ENCODE data around the gene STMP1.

The STMP1 gene

GRCh38 chr7:135704074-135704473, 41.8 kb downstream of the STMP1 start:
- DNase-seq, result no peak

- no peak for DNase-seq
Measured at GRCh38 chr7:135704698-135705097, 42.4 kb downstream of the STMP1 start.

DNA sequence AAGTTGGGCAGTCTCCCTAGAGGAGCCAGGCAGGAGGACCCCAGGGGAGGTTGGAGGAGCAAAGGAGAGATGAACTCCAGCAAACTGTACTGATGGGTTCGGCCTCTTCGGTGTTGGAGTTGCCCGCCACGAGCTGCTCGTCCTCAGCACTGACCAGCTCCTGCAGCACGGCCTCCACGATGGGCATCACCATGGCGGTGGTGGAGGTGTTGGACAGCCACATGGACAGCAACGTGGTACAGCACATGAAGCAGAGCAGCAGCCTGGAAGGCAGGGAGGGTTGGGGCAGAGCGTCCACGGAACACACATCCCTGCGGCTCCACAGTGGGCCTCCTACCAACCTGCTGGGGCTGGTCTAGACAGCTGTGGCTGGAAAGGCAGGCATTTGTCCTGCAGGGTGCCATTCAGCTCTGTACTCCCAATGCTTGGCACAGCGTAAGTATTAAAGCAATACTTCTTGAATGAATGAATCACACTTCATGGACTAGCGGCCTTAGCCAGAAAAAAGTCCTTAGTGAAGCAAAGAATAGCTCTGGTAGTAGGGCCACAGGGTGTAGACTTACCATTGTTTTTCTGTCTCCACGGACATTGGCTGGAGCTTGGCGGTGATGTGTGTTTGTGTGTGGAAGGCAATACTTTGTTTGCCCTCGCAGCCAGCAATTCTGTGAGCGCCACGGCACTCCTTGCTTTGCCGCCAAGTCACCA, 43.9 kb downstream of the STMP1 start:
- DNase-seq, result no peak

DNA sequence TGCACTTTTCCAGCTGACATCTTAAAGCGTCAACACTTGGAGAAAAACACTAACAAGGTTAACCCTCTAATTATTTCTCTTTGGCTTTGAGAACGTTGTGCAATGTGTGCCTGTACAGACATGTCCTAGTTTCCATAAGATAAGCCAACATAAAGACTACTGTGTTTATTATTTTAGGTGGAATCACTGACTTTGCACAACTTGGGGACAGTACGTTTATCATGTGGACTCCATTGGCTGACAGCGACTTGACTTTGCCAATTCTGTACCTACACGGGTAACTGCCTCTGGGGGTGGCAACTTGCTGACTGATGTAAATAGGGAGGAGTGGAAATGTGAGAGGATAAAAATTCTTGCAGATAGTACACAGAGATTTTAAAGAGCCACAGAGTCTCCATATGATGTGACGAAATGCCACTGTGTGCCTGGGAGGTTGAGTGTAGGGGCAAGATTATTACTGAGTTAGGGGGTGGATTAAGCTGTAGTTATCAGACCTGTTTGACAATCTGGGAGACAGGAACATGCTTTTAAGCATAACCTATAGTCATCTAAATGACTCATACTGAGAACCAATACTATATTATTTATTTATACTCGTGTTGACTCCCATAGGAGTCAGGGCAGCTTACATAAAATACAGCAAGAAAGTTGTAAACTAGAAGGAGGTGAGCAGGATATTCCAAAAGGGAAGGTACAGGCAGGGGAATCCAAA, 44.7 kb downstream of the STMP1 start:
- no peak for DNase-seq

- DNase-seq, result no peak
Measured at GRCh38 chr7:135707570-135707966, 45.3 kb downstream of the STMP1 start.

- no peak for DNase-seq
Measured at GRCh38 chr7:135708041-135708440, 45.7 kb downstream of the STMP1 start.

GRCh38 chr7:135709508-135709907, 47.2 kb downstream of the STMP1 start:
- DNase-seq, result no peak

GRCh38 chr7:135710417-135711138, 48.3 kb downstream of the STMP1 start:
- peak; percentile 20 to 27 for DNase-seq

DNA sequence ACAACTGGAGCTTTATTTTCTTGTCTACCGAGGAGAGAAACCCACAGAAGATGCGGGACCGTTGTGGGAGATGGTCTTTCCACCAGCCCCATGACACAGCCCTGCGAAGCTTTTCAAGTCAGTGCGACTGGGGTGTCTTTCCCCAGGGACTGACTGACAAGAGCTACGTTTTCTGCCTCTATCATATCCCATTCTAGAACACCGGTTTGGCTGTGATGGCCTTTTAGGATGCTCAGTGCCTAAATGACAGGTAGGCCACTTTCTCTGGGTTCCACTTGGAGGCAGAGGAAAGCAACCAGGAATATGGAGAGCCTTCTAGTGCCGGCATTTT, 48.8 kb downstream of the STMP1 start:
- no peak for DNase-seq

- no peak for DNase-seq
Measured at GRCh38 chr7:135712182-135712782, 50.0 kb downstream of the STMP1 start.

DNA sequence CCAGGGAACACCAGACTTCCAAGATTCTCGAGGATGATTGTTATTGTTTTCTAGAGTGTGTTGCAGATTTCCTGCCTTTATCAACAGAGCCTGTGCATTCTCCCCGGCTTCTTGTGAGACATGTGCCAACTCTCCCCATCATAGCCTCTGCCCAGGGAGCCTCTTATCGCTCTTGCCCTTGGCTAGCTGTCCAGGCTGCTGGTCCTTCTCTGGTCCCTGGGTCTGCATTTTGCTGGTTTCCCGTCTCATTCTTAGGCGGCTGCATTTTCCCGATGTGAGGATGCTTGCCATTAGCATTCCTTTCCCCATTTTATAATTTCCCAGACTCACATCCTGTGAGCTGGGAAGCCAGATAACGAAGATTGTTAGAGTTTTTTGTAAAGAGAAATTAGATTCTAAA, 50.5 kb downstream of the STMP1 start:
- DNase-seq, result no peak

DNA sequence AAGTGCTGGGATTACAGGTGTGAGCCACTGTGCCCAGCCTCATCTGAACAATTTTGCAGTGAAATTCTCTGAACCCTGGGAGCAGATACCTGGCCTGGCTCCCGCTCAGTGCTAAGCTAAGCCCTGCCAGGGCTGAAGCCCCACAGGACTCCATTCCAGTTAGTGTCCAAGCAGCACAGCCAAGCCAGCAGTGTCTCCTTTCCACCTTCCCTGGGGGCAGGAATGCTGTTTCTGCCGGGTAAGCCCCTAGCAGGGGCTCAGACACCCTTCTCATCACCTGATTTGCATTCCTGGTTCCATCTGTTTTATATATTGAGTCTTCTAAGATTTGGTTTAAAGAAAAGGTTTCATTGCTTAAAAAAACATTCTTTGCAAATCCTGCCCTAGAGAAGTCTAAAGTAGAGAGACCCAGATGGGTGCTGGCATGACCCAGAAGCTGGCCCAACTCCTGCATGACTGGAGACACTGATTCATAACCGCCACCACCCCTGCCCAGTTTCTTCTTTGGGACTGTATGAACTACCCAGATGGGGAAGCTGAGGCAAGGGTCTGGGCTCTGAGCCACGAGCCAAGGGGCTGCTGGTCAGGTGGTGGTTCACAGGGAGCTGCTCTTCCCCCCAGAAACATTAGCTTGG, 51.6 kb downstream of the STMP1 start:
- no peak for DNase-seq

GRCh38 chr7:135714534-135715009, 52.3 kb downstream of the STMP1 start:
- no peak for DNase-seq

DNA sequence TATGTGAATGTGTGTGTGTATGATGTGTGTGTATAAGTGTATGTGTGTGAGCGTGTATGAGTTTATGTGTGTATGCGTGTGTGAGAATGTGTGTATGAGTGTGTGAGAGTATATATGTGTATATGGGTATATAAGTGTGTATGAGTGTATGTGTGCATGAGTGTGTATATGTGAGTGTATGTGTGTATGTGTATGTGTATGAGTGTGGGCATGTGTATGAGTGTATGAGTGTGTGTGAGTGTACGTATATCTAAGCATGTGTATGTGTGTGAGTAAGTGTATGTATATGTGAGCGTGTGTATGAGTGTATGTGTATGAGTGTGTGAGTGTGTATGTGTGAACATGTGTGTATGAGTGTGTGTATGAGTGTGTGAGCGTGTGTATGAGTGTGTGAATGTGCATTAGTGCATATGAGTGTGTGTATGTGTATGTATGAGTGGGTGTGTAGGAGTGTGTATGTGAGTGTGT, 52.8 kb downstream of the STMP1 start:
- DNase-seq, result no peak

DNA sequence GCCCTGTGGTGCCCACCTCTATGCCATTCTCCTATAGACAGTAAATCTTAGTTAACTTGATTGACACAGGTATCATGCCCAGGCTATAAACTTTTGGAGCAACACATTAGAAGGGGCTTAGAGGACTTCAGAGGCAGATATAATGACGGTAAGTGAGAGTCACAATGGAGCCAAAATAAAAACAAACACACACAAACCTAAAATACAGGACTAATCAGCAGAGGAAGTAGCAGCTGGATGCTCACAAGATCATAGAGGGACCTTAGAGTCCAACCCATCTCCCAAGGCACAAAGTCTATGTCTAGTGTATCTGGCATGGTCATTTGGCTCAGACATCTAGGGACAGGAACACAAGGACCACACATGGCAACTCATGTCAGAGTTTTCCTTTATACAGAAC, 53.4 kb downstream of the STMP1 start:
- no peak for DNase-seq

- no peak for DNase-seq
Measured at GRCh38 chr7:135716677-135717238, 54.4 kb downstream of the STMP1 start.

DNA sequence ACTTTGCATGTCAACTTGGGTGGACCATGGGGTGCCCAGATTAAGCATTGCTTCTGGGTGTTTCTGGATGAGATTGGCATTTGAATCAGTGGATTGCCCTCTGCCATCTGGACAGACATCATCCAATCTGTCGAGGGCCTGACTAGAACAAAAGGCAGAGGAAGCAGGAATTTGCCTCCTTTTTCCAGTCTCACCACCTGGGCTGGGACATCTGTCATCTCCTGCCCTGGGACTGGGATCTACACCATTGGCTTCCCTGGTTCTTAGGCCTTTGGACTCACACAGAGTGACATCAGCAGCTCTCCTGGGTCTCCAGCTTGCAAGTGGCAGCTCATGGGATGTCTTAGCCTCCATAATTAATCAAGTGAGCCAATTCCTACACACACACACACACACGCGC, 55.4 kb downstream of the STMP1 start:
- DNase-seq, result no peak

DNA sequence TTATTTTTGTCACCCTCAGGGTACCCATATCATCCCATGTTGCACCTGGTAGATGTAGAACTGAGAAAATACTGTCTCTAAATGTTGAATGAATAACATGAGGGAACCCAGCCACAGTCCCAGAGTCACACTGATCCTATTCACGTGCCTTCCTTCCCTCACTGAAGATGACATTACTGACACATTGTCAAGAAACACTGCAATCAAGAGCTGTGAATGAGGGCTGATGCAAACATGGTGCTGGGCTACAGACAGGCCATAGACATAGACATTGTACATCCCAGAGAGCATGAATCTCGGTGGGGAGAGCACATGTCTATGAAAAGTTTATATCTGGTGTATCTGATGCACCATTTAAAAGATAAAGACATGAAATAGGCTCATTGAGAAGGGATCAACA, 55.9 kb downstream of the STMP1 start:
- DNase-seq, result no peak

DNA sequence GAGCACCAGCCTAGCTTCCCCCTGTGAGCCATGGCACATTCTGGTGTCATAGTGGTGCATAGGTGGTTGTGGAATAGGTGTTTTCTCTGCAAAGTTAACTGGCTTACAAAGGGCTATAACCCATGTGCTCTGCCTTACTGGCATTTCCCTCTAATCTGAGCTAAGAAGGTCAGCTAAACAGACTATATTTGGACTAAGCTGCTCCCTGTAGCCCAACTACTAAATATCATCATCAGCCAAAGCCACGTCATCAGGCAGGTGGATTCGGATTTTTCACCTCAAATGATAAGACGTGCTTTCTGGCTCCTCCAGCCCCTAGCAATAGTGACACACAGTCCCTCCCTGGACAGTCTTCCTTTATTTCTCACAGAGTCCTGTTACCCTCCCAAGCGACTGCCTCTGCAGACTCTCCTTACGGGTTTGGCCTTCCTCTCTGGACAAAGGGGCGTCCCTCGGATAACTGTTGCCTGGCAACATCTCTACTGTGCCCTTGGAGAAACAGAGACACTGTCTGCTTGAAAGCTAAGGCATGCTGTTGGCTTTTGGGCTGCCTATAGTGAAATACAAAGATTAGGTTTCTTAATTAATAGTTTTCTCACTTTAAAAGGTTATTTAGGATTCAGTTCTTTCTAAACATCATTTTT, 56.6 kb downstream of the STMP1 start:
- no peak for DNase-seq

DNA sequence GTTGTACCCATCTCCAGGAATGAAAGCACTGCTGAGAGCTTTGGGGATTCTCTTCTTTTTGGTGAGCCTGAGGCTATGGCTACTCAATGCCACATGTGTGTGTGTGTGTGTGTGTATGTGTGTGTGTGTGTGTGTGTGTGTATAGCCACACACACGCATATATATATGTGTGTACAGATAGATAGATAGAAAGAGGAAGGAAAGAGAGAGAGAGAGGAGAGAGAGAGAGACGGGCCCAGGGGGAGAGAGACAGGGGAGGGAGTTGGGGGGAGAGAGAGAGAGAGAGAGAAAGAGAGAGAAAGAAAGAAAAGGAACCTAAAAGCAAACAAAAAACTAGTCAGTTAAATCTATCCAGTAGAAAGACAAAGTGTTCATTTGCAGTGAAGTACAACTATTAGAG, 57.4 kb downstream of the STMP1 start:
- no peak for DNase-seq

DNA sequence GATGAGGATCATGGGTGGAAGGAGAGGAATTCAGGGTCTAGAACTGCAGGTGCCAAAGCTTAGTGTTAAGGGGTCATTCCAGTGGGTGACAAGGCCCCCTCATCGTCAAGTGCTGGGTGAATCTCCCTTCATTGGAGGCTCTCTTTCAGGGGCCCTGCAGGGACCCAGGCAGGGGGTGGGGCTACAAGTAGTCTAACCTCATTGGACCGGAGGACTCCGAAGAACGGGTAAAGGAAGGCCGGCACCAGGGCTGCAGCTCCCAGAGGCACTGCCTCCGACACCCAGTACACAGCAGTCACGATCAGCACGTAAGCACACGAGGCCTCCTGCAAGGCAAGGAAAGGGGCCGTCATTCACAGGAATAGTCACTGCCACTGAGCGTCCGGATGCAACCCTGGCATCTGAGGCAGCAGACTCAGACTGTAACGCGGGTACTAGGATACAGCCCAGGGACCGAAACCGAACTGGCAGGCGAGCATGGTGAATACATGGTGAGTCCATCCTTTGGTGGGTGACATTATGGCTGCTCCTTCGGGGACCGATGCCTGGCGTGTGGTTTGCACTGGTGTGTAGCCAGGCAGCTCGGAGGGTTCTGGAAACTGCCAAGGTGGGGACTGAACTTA, 59.0 kb downstream of the STMP1 start:
- no peak for DNase-seq

GRCh38 chr7:135723411-135723810, 61.1 kb downstream of the STMP1 start:
- DNase-seq, result no peak

All from AML-193 (cell line).